Liver (tissue), 9 donors: ENCODE measurements around the gene XRCC1. TPM values are rescaled to one million over a fixed set of nuclear protein-coding genes. Genes with fewer than 3 reads are reported as not detected.
A peak's percentile ranks its signal among the peaks of the same experiment; 100 is the strongest.

Experiments
- DNase-seq: peaks from one replicate; pipeline ENCODE4 v3.0.0-alpha.2; 2017; ENCODE audit warnings: low spot score
- H3K27ac ChIP-seq, 2 donors: one replicate each; pipeline ENCODE4 v1.7.0; 2013; ENCODE audit warnings: inconsistent platforms in 2 of 2, low read length in 2 of 2, control low read depth in 1 of 2, low read depth in 1 of 2, mild to moderate bottlenecking in 1 of 2
- H3K27me3 ChIP-seq, 4 donors: one replicate each; pipeline versions ENCODE4 v1.6.1 to v1.7.0; 2013; ENCODE audit warnings: low read length in 3 of 4, inconsistent platforms in 1 of 4, mild to moderate bottlenecking in 1 of 4, moderate library complexity in 1 of 4; ENCODE audit not compliant: control insufficient read depth in 4 of 4, insufficient read depth in 4 of 4
- H3K36me3 ChIP-seq, 4 donors: one replicate each; pipeline versions ENCODE4 v1.6.1 to v1.7.0; 2013; ENCODE audit warnings: low read length in 3 of 4, mild to moderate bottlenecking in 3 of 4, low read depth in 1 of 4, moderate library complexity in 1 of 4; ENCODE audit not compliant: control insufficient read depth in 4 of 4, insufficient read depth in 3 of 4
- H3K4me1 ChIP-seq, 4 donors: one replicate each; pipeline versions ENCODE4 v1.6.1 to v1.7.0; 2013; ENCODE audit warnings: low read length in 3 of 4, mild to moderate bottlenecking in 3 of 4, moderate library complexity in 1 of 4; ENCODE audit not compliant: control insufficient read depth in 4 of 4, insufficient read depth in 4 of 4
- H3K4me3 ChIP-seq, 3 donors: one replicate each; pipeline versions ENCODE4 v1.6.1 to v1.7.0; 2013; ENCODE audit warnings: low read length in 3 of 3, control low read depth in 1 of 3, low read depth in 1 of 3, mild to moderate bottlenecking in 1 of 3
- H3K9ac ChIP-seq, 2 donors: one replicate each; pipeline ENCODE4 v1.7.0; 2013; ENCODE audit warnings: low read length in 2 of 2, mild to moderate bottlenecking in 2 of 2, moderate library complexity in 2 of 2, control low read depth in 1 of 2, low read depth in 1 of 2
- H3K9me3 ChIP-seq, 4 donors: one replicate each; pipeline versions ENCODE4 v1.6.1 to v1.7.0; 2013; ENCODE audit warnings: low read length in 3 of 4; ENCODE audit not compliant: control insufficient read depth in 4 of 4
- FOXA1 ChIP-seq: IDR thresholded peaks from 2 replicates; pipeline ENCODE4 v1.6.1; 2016; ENCODE audit warnings: antibody characterized with exemption
- HNF4A ChIP-seq, 2 donors: conservative IDR thresholded peaks; 2 replicates each; pipeline ENCODE4 v1.6.1; 2016; ENCODE audit warnings: antibody characterized with exemption in 2 of 2, mild to moderate bottlenecking in 2 of 2
- HNF4G ChIP-seq: IDR thresholded peaks from 2 replicates; pipeline ENCODE4 v1.6.1; 2016; ENCODE audit warnings: antibody characterized with exemption
- MAX ChIP-seq: IDR thresholded peaks from 2 replicates; pipeline ENCODE4 v1.6.1; 2016; ENCODE audit warnings: antibody characterized with exemption
- NR2F2 ChIP-seq: IDR thresholded peaks from 2 replicates; pipeline ENCODE4 v1.6.1; 2016; ENCODE audit warnings: antibody characterized with exemption
- REST ChIP-seq: IDR thresholded peaks from 2 replicates; pipeline ENCODE4 v1.6.1; 2016; ENCODE audit warnings: antibody characterized with exemption, mild to moderate bottlenecking
- RXRA ChIP-seq, 2 donors: IDR thresholded peaks; 2 replicates each; pipeline ENCODE4 v1.6.1; 2017 to 2018; ENCODE audit warnings: antibody characterized with exemption in 2 of 2, mild to moderate bottlenecking in 1 of 2
- SP1 ChIP-seq: IDR thresholded peaks from 2 replicates; pipeline ENCODE4 v1.6.1; 2018; ENCODE audit warnings: antibody characterized with exemption, mild to moderate bottlenecking
- YY1 ChIP-seq: IDR thresholded peaks from 2 replicates; pipeline ENCODE4 v1.6.1; 2016; ENCODE audit warnings: antibody characterized with exemption, mild to moderate bottlenecking
- ZBTB33 ChIP-seq: IDR thresholded peaks from 2 replicates; pipeline ENCODE4 v1.6.1; 2016; ENCODE audit warnings: antibody characterized with exemption
- WGBS: extraction: QIAGEN DNeasy Blood & Tissue Kit; methylation state at CpG from one replicate; pipeline ENCODE4 v1.1.7; 2013; 5-methylcytosine and 5-hydroxymethylcytosine counted together
- polyA plus RNA-seq, 2 donors: library from polyadenylated mRNA; stranded (reverse) in 1 of 2; unstranded in 1 of 2; fragments of 200-250 nt in 1 of 2; fragments of >200 nt in 1 of 2; fragmentation: Nextera tagmentation in 1 of 2; extraction: Ambion mirVana in 1 of 2; gene quantifications; one replicate each; pipeline versions ENCODE4 v1.2.1 to v1.2.3, GENCODE V29; 2013 to 2015
- total RNA-seq, 2 donors: library from RNA; depleted of rRNA; stranded (reverse); fragments of >200 nt; gene quantifications; one replicate each; pipeline ENCODE4 v1.2.3, GENCODE V29; 2014
- donor health status: healthy.
- donor health status: healthy.
- donor health status: healthy.
- donor health status: healthy.
- donor health status: healthy.

Gene XRCC1
- total and polyA plus RNA-seq, 4 donors, result 3.6 to 9.8 (median 4.9) TPM

GRCh38 chr19:43544077-43544476 is 31.2 kb downstream of the XRCC1 start (continued):
- no peak for TF ChIP-seq REST
- no peak for TF ChIP-seq NR2F2

GRCh38 chr19:43541920-43542650 is 33.2 kb downstream of the XRCC1 start:
- WGBS, result 86% methylated on average over 5 of the region's 5 CpGs

GRCh38 chr19:43540381-43540780 is 34.9 kb downstream of the XRCC1 start:
- Histone ChIP-seq H3K27me3 (no peaks in the 10 kb centered on the region), H3K27ac (no peak overlapping the region), H3K36me3 (peaks cover 4 to 13% (median 10%) of the 10 kb centered on the region in 4 donors), H3K9me3 (no peaks in the 10 kb centered on the region), H3K4me1 (peaks cover 4 to 13% (median 9%) of the 10 kb centered on the region in 4 donors), H3K4me3 (no peak overlapping the region), H3K9ac (no peak overlapping the region)
- WGBS, result 87% methylated on average over 3 of the region's 3 CpGs
- TF ChIP-seq REST (no peak), YY1 (no peak), MAX (no peak), FOXA1 (no peak)
- no peak for DNase-seq

More at GRCh38 chr19:43541920-43542650, 33.2 kb downstream of the XRCC1 start:
- TF ChIP-seq SP1 (peak; percentile 54), NR2F2 (peak; percentile 85), HNF4A (conservative IDR thresholded peaks at IDR 0.05) (peak; percentile 88 to 97), HNF4G (peak; percentile 87), ZBTB33 (no peak), RXRA (IDR thresholded peaks at IDR 0.05) (peak; percentile 73 to 93)
- Histone ChIP-seq H3K36me3 (peaks cover 4 to 16% (median 11%) of the 10 kb centered on the region in 4 donors), H3K9me3 (no peaks in the 10 kb centered on the region), H3K4me3 (no peak overlapping the region), H3K27me3 (no peaks in the 10 kb centered on the region), H3K4me1 (peaks cover 4 to 13% (median 7%) of the 10 kb centered on the region in 4 donors), H3K9ac (no peak overlapping the region), H3K27ac (no peak overlapping the region)
- DNase-seq, result no peak
